ENCODE measurements around the gene RAB3B.
"Not testable (repeated sequence)": the region's sequence is repeated elsewhere in the genome, so short reads cannot be mapped to it uniquely, and the experiment has no call there.

Gene RAB3B

DNA sequence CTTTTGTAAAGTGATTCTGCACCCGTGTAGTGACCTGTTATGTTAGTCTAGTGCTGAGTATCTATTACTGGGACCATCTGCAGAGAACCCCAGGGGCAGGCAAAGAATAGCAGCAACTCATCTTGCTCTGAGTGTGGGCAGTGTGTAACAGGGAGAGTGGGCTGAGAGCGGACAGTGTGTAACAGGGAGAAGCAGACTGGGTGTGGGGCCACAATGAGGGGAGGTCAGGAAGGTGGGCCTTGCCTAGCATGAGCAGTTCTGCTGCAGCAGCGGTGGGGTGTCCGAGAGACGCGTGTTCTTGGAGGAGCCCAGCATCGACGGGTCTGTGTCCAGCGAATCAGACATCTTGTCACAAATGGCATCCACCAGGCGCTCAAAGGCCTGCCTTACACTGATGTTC, 70.8 kb downstream of the RAB3B start:
- no peak for DNase-seq (ENCODE audit: low read depth in 2 of 2)

DNA sequence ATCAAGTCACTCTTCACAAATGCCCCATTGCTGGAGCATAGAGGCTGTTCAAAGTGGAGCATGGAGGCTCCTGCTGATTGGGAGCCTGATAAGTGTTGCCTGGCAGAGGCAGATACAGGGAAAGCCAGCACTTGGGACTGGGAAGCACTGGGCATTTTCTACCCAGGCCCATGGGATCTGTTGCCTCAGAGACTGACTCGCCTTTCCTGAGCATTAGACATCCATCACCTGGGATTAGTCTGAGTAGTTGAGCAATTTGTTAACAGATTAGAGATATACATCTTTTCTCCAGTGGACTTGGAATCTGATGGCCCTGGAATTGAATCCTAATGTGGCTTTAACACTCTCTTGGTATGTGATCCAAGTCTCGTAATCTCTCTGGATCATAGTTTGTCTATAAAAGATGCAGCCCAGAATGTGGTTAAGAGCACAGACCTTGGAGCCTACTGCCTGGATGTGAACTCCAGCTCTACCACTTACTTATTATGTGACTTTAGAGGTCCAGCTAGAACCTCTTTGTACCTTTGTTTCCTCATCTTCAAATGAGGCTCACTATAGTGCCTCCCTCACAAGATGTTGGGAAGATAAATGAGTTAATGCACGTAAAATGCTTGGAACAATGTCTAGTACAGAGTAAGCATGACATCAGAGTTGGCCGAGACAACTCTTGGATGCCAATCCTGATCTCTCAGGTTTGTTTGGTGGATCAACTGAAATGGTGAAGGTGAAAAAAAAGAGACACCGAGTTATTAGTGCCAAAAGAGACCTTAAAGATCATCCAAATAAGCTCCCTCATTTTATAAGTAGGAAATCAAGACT, 73.7 kb downstream of the RAB3B start:
- no peak for DNase-seq (ENCODE audit: low read depth in 2 of 2)

DNA sequence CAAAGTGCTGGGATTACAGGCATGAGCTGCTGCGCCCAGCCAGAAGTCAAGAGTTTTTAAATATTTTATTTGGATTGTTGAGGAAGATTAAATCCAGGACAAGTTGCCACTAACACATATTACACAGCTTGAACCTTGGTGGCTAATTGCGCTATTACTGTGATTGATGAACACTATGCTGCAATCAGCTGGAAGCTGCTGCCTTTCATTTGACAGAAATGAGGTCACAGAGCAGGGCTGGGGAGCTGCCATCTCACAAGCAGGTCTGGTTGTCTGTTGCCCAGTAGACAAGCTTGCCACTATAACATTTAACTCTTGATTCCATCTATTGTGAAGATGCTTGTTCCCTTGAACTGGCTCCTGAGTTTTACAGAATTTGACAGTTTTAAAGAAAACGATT, 74.5 kb downstream of the RAB3B start:
- DNase-seq (ENCODE audit: low read depth in 2 of 2), result no peak

DNA sequence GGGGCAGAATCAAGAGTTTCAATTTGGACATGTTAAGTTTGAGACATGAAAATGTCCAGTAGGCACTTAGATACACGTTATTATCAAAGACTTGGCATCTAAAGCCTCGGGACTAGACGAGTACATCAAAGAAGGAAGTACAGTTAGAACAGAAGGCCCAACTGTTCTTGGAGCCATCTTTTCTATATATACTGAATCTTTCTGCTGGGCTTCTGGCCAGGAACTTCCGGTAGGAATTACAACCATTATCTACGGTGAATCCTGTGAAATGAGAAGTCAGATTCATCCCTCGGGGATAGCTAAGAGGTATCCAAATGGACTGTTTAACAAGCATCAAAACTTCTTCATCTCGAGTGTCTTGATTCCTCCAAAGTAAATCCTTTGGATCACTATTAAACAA, 77.6 kb downstream of the RAB3B start:
- no peak for DNase-seq (ENCODE audit: low read depth in 2 of 2)

DNA sequence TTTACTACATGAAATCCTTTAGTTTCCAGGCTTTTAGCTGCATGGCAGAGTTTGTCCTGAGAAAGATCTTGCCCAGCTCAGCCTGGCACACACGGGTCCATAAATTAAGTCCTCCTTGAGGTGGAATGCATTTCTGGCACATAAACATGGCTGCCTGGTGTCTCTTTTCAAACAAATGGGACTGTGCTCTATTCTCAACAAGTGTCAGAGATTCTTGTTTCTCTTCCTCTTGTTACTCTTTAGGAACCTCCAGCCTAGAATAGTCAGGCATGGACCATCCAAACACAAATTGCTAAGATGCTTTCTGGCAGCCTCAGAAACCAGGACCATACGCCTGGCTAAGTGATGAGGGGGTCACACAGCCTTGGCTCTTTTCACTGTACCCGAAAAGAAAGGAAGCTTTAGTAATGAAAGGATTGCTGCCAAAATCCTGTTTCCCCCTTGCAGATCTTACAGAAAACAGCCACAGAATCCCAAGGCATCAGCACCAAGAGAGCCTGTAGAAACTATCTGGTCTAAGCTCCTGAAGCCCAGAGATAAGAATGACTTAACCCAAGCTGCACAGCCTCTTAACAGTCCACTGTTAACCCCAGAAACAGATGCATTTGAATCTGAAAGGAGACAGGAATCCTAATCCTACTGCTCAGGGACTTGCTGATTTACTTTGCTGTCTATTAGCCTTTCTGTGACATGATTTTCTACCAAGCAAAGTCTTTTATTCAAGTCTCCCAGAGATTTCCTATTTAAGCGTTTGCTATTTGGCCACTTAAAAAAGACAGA, 80.1 kb downstream of the RAB3B start:
- DNase-seq (ENCODE audit: low read depth in 2 of 2), result no peak

DNA sequence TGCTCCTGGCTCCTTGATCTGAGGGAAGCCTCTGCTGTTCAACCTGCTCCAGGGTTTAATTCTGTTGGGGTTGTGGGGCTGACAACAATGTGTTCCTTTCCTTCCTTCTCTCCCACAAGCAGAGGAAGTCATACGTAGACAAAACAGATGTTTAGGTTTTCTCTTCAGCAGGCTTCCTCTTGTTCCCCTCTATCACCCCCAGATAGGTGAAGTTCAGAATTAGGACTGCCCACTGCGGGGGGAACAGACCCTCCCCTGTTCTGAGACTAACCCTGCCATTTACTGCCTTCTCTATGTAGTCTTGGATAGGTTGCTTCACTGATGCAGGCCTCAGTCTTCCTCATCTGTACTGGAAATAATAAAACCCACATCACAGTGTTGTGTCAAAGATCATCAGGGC, 82.0 kb downstream of the RAB3B start:
- no peak for DNase-seq (ENCODE audit: low read depth in 2 of 2)

DNA sequence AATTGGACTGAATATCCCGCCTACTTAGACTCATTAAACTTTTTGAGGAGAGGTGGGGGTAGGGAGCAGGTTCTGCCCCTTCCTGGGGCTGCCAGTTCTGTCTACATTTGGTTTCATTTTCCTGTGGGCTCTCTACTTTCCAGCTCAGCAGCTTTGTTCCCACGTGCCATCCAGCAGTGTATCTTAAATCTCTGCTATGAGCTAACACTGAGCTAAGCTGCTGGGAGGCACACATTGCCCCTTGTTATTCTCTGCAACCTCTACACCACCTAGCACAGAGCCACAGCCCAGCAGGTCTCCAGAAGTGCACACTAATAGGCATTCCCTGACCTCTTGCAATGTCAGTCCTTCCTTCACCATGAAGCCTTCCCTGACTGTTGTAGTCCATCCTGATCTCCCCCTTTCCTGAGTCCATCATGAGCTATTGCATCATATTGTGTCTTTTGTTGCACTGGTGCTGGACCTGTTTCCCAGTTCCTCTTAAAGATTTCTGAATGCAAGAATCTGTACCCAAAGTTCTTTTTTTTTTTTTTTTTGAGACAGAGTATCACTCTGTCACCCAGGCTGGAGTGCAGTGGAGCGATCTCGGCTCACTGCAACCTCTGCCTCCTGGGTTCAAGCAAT, 83.3 kb downstream of the RAB3B start:
- no peak for DNase-seq (ENCODE audit: low read depth in 2 of 2)

DNA sequence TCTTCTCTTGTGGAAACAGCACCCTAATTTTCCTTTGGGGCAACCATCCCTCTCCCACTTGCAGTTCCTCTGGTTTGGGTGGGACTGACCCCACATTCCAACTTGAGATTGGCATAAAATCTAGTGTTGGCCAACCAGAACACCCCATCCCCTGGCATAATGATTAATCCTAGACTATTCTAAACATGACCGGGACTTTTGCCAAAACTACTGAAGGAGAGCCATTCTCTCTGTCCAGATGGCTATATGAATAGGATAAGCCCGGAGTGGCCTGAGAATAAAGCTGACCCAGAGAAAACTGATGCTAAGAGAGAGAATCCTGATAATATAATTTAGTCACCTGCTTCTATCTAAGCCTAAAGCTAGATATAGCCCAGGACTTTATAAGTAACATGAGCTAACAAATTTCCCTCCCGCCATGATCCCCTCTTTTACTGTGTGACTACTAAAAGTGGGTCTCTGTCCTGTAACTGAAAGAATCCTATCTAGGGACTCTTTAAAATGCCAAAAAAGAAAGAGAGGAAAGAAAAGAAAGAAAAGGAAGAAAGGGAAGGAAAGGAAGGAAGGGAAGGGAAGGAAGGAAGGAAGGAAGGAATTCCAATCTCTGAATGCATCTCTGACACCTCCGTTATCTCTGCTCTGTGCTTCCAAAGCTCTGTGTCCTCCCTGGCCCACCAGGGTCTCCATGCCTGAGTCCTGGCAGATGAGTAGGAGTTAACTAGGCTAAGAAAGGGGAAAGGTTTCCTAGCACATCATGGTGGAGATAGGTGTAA, 84.0 kb downstream of the RAB3B start:
- no peak for DNase-seq (ENCODE audit: low read depth in 2 of 2)

DNA sequence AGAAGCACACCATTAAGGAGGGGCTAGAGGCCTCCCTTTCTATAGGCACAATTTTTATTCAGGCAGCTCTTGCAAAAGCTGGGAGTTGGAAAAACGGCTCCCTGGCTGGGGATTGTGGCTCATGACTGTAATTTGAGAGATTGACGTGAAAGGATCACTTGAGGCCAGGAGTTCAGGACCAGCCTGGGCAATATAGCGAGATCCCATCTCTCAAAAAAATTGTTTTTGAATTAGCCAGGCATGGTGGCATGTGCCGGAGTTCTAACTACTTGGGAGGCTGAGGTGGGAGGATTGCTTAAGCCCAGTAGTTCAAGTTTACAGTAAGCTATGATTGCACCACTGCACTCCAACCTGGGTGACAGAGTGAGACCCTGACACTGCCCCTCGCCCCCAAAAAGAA, 88.0 kb downstream of the RAB3B start:
- no peak for DNase-seq (ENCODE audit: low read depth in 2 of 2)

DNA sequence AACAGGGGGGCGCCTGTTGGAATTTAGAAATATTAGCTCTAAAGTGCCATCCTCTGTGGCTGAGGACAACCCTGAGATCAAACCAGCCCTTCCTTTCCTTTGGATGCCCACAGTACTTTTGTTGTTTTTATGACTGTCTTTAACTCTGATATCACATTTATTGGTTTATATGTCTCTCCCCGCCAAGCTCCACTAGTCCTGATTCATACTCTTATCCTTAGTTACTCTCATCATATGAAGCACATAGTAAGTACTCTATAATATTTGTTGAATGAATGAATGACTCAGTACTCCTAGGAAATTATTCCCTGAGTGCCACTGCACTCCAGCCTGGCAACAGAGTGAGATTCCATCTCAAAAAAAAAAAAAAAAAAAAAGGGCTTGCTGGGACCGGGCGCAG, 89.3 kb downstream of the RAB3B start:
- no peak for DNase-seq (ENCODE audit: low read depth in 2 of 2)

DNA sequence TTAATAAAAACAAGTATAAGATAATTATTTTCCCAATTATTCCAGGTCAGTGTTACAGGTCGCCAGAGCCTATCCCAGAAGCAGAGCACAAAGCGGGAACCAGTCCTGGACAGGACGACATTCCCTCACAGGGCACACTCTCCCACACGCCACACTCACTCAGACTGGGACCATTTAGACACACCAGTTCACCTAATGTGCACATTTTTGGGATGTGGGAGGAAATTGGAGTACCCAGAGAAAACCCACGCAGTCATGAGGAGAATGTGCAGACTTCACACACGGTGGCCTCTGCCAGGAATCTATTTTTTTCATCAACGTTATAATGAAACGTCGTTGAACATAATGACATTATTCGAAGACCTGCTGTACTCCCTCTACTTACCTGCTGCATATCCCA, 91.5 kb downstream of the RAB3B start:
- no peak for DNase-seq (ENCODE audit: low read depth in 2 of 2)

DNA sequence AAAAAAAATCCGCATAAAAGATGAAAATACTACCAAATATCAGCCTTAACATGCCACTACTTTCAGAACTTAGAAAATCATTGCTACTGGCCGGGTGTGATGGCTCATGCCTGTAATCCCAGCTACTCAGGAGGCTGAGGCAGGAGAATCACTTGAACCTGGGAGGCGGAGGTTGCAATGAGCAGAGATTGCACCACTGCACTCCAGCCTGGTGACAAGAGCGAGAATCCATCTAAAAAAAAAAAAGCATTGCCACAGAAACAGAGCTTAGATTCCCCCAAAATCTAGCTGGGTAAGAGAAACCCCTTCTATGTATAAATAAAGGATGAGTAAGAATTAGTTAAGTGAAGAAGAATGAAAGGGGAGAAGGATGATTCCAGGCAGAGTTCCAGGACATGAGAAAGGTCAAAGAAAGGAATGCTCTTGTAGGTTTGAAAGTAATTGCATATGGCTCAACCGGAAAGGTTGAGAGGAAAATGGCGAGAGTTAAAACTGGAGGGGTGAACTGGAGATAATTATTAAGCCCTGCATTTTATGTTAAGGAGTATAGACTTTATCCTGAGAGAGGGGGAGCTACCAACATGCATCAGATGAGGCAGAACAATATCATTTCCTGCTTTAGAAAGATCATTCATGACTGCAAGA, 92.3 kb downstream of the RAB3B start:
- no peak for DNase-seq (ENCODE audit: low read depth in 2 of 2)

DNA sequence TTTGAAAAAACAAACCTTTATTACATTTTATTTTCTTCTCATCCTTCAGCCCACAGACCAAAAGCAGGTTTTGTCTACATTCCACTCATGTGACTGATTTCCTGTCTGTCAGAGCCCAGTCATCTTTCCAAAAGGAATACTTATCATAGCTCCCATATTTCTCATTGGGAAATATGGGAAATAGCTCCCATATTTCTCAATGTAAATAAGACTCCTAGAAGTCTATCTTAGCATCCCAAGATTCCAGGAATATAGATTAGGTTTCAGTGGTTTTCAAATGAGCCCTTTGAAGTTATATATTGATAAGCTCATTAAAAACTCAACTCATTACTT, 92.8 kb downstream of the RAB3B start:
- no peak for DNase-seq (ENCODE audit: low read depth in 2 of 2)

DNA sequence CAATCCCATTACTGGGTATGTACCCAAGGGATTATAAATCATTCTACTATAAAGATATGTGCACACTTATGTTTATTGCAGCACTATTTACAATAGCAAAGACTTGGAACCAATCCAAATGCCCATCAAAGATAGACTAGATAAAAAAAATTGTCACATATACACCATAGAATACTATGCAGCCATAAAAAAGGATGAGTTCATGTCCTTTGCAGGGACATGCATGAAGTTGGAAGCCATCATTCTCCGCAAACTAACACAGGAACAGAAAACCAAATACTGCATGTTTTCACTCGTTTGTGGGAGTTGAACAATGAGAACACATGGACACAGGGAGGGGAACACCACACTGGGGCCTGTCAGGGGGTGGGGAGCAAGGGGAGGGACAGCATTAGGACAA, 95.8 kb downstream of the RAB3B start:
- DNase-seq (ENCODE audit: low read depth in 2 of 2), result not testable (repeated sequence)

DNA sequence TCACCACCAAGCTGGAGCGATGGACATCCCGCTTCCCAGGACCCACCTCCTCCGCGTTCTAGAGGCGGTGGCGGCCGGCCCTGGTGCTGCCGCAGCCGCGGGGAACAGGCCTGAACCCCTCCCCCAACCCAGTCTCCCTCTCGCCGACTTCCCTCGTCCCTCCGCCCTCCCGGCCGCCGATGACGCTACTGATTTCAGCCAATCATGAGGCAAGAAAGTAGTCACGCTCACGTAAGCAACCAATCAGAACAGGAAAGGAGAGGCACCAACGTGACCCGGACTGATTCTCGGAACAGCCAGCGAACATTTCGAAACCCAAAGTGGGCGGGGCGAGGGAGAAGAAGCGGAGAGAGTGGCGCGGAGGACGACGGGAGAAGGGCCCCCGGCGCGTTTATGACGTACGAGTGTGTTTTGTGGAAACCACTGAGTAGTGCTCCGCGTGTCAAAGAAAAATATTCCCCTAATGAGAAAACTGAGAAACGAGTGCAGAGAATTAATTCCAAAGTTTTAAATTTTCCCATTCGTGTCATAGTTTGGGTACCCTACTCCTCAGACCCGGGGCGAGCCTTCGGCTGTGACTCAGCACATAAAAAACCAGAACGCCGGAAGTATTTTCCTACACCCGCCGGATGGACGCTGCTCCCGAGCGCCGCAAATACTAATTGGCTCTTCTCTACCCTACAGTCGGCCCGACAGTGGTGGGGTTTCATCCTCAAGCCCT, 111.7 kb downstream of the RAB3B start, which contains the start of gene NRDC:
Gene NRDC, minus strand, starts transcription at position 112 of the 721 bp plus-strand sequence. CDS start 112 bp downstream, outside the sequence.
- peak; percentile 96 to 98 for DNase-seq (ENCODE audit: low read depth in 2 of 2)

DNA sequence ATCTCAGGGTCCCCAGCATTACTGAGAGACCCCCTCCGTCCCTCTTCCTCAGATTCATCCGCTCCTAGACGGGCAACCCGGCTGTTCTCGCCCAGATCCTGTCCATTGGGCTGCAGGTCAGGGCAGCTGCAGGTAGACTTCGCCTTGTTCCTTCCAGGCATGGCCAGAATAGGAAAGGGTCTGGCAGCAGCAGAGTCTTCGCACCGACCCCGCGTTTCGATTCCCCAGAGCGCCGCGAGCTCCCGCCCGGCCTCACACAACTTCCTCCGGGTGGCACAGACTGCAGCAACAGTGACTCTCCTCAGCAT, 112.2 kb downstream of the RAB3B start:
- no peak for DNase-seq (ENCODE audit: low read depth in 2 of 2)

DNA sequence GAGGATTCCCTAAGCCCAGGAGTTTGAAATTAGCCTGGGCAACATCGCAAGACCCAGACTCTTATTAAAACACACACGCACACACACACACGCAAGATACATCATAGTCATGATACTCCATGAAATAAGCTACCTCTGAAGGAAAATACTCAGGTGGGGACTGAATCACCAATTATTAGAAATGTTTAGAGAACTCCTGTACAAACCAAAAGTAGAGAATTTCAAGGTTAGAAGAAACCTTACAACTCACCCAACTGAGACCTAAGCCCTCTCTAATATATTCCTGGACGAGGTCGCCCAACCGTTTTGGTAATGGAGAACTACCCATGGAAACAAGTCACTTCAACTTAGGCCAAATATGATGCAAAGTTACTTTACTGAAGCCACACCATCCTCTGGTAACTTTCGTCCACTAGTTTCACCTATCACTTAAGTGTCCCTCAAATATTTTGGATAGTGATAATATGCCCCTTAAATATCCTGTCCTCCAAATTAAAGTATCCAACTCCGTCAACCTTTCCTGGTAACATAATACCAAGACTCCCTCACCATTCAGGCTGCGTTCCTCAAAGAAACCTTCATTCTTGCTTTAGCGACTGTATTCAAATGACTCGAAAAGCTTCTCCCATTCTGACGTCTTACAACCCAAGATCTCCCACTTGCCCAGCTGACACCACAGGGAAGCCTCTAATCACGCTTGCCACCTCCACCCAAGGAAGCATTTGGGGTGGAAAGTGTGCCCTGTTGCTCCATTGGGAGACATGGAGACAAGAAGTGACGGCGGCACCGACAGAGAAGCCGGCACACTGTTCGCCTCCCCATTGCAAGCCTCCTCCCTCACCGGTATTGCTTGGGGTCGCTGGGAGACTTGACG, 112.8 kb downstream of the RAB3B start:
- DNase-seq (ENCODE audit: low read depth in 2 of 2), result no peak

DNA sequence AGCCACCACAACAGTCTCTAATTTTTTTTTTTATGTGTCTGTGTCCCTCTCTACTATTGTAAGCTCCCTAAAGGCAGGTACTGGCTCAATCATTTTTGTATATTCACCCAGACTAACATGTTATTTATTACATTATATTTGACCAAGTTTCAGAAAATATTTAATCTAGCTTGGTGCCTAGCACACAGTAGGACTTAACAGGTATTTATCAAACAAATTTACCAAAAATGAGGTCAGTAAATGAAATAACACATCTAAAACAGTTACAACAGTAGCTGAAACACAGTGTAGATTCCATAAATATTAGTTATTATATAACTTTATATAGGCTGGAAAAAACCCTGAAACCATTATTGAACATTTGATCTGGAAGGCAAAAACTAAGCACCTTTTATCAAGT, 114.7 kb downstream of the RAB3B start:
- DNase-seq (ENCODE audit: low read depth in 2 of 2), result no peak

DNA sequence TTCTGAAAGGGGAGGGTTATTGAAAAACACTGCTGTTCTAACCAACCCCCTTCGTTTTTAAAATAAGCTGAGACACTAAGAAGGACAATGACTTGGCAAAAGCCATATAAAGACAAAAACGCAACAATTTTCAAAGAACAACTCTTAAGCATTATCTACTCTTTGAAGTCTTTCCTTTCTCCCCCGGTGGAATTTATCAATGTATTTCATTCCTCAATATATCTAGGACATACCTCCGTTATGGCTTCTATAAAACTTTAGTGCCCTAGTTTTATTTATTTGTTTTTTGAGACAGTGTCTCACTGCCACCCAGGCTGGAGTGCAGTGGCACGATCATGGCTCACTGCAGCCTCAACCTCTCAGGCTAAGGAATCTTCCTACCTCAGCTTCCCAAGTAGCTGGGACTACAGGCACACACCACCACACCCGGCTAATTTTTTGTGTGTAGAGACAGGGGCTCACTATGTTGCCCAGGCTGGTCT, 115.2 kb downstream of the RAB3B start:
- DNase-seq (ENCODE audit: low read depth in 2 of 2), result no peak

DNA sequence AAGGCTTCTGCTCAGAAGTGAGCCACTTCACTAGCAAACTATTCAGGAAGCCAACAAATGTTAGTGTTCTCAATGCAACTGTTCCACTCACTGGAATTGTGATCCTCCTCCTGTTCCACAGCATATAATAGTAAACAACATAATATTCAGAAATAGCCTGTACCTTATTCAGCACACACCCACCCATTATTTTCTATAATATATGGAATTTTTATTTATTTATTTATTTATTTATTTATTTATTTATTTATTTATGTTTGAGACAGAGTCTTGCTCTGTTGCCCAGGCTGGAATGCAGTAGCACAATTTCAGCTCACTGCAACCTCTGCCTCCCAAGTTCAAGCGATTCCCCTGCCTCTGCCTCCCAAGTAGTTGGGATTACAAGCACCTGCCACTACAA, 117.2 kb downstream of the RAB3B start:
- DNase-seq (ENCODE audit: low read depth in 2 of 2), result not testable (repeated sequence)
